ENCODE measurements around the gene USP9X. TPM values are rescaled to one million over a fixed set of nuclear protein-coding genes. Genes with fewer than 3 reads are reported as not detected.
"Not testable (repeated sequence)": the region's sequence is repeated elsewhere in the genome, so short reads cannot be mapped to it uniquely, and the experiment has no call there.

USP9X gene
- total RNA-seq, 4 donors from 2014 or later: 50.4 to 77.6 (median 58.4) TPM

- intact Hi-C loops (cut with DNase I; ENCODE audit: low total_unique reads): no loop called here
- TF ChIP-seq POLR2A (IDR thresholded peaks at IDR 0.05) (no peak), CTCF (IDR thresholded peaks at IDR 0.05) (no peak)
- DNase-seq (ENCODE audit: low spot score in 2 of 2): no peak
- no peak overlapping the region for H3K4me3 ChIP-seq (ENCODE audit: low read depth, poor library complexity, severe bottlenecking)
- WGBS, 2 donors: 96 to 97% methylated on average over 2 of the region's 2 CpGs
Observed at GRCh38 chrX:41105005-41105404, 19.8 kb downstream of the USP9X start.

DNA sequence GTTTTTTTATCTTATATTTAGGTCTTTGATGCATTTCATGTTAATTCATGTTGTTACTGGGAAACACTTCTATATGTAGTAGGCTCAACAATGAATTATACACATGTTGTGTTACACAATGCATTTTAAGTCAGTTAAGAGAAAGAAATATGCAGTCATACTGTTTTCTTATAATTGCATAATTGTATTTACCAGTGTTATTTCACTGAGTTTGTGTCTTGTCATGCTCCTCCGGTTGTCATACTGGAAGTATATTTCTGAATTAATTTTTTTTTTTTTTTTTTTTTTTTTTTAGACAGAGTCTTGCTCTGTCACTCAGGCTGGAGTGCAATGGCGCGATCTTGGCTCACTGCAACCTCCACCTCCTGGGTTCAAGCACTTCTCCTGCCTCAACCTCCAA is 21.0 kb downstream of the USP9X start:
- intact Hi-C loops (cut with DNase I; ENCODE audit: low total_unique reads): not testable (repeated sequence)
- 89 to 90% methylated on average over 3 of the region's 3 CpGs for WGBS, 2 donors

DNA sequence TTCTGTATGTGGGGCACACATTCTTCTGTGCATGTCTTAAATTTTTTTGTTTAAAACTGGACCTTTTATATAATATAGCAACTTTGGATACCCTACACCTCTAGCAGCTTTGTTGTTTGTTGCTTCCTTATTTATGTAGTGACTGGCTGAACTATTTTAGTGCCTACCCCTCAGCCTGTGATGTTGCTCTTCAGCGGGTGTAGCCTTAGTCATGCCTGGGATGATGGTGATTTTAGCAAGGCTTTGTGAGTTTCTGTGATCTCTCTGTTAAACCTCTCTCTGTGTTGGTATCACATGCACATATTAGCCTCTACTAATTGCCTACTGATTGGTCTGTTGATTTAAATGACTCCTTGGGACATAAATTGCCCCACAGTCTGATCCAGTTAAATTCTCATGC is 22.8 kb downstream of the USP9X start:
- WGBS, 2 donors: 60 to 83% methylated on average over 1 of the region's 1 CpG
- intact Hi-C loops (cut with DNase I; ENCODE audit: low total_unique reads): no loop called here
- no peak for DNase-seq (ENCODE audit: low spot score in 2 of 2)
- no peak for TF ChIP-seq CTCF (IDR thresholded peaks at IDR 0.05)
- TF ChIP-seq POLR2A (IDR thresholded peaks at IDR 0.05): no peak
- no peak overlapping the region for H3K4me3 ChIP-seq (ENCODE audit: low read depth, poor library complexity, severe bottlenecking)

More for the DNA sequence above, 21.0 kb downstream of the USP9X start:
- H3K4me3 ChIP-seq (ENCODE audit: low read depth, poor library complexity, severe bottlenecking); DNase-seq (ENCODE audit: low spot score in 2 of 2): not testable (repeated sequence)

GRCh38 chrX:41108463-41109205 is 23.4 kb downstream of the USP9X start:
- no peak for DNase-seq (ENCODE audit: low spot score in 2 of 2)
- no peak overlapping the region for H3K4me3 ChIP-seq (ENCODE audit: low read depth, poor library complexity, severe bottlenecking)
- intact Hi-C loops (cut with DNase I; ENCODE audit: low total_unique reads): no loop called here
- WGBS, 2 donors: 52 to 74% methylated on average over 3 to 5 of the region's 5 CpGs
- TF ChIP-seq POLR2A (IDR thresholded peaks at IDR 0.05) (no peak), CTCF (IDR thresholded peaks at IDR 0.05) (no peak)

GRCh38 chrX:41110801-41111625 is 25.8 kb downstream of the USP9X start:
- intact Hi-C loops (cut with DNase I; ENCODE audit: low total_unique reads): loop anchor here (10.0 kb wide), 2 partner anchors 456 to 566 kb away; no protein-coding TSS in a partner anchor
- WGBS, 2 donors: 48 to 74% methylated on average over 7 of the region's 7 CpGs
- H3K4me3 ChIP-seq (ENCODE audit: low read depth, poor library complexity, severe bottlenecking): no peak overlapping the region
- DNase-seq (ENCODE audit: low spot score in 2 of 2): no peak
- TF ChIP-seq CTCF (IDR thresholded peaks at IDR 0.05): no peak
- no peak for TF ChIP-seq POLR2A (IDR thresholded peaks at IDR 0.05)

DNA sequence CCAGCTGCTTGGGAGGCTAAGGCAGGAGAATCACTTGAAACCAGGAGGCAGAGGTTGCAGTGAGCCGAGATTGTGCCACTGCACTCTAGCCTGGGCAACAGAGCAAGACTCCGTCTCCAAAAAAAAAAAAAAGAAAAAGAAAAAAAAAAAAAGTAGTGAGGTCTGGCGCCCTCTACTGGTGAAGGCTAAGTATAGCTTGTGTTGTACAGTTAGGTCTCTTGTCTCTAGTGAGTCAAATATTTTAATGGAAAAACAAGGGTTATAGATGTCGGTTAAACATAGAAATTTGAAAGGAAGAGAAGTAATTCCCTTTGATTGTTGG is 29.8 kb downstream of the USP9X start:
- intact Hi-C loops (cut with DNase I; ENCODE audit: low total_unique reads): loop anchor here (10.0 kb wide), 2 partner anchors 460 to 570 kb away; no protein-coding TSS in a partner anchor
- DNase-seq (ENCODE audit: low spot score in 2 of 2); H3K4me3 ChIP-seq (ENCODE audit: low read depth, poor library complexity, severe bottlenecking): not testable (repeated sequence)
- 1 to 4% methylated on average over 4 of the region's 4 CpGs for WGBS, 2 donors

All from lower leg skin (tissue), 4 donors.